Trophoblast cell (in vitro differentiated cells and primary cell): ENCODE results near the gene CPLX1.

Experiments used
- DNase-seq, 2 donors: peaks; one replicate each; pipeline ENCODE4 v3.0.0-alpha.2; 2016
- H2AFZ ChIP-seq: 2 replicates; pipeline ENCODE4 v1.6.1; 2013; ENCODE audit warnings: low read length, moderate library complexity, mild to moderate bottlenecking; ENCODE audit not compliant: insufficient read depth, poor library complexity
- H2AK5ac ChIP-seq: 2 replicates; pipeline ENCODE4 v1.6.1; 2013; ENCODE audit warnings: mild to moderate bottlenecking, low read length
- H2BK120ac ChIP-seq: 2 replicates; pipeline ENCODE4 v1.6.1; 2013; ENCODE audit warnings: low read length, mild to moderate bottlenecking, moderate library complexity; ENCODE audit not compliant: insufficient read depth, poor library complexity
- H2BK12ac ChIP-seq: 2 replicates; pipeline ENCODE4 v1.6.1; 2013; ENCODE audit warnings: mild to moderate bottlenecking, low read length, moderate library complexity
- H2BK5ac ChIP-seq: 2 replicates; pipeline ENCODE4 v1.6.1; 2013; ENCODE audit warnings: low read length, low read depth, moderate library complexity, mild to moderate bottlenecking; ENCODE audit not compliant: poor library complexity
- H3K14ac ChIP-seq: 2 replicates; pipeline ENCODE4 v1.6.1; 2013; ENCODE audit warnings: mild to moderate bottlenecking, low read length
- H3K18ac ChIP-seq: 2 replicates; pipeline ENCODE4 v1.6.1; 2013; ENCODE audit warnings: mild to moderate bottlenecking, low read length
- H3K23ac ChIP-seq: 2 replicates; pipeline ENCODE4 v1.6.1; 2013; ENCODE audit warnings: low read length
- H3K27ac ChIP-seq: 2 replicates; pipeline ENCODE4 v1.5.1; 2013; ENCODE audit warnings: low read depth, mild to moderate bottlenecking, inconsistent platforms, low read length, moderate library complexity
- H3K27me3 ChIP-seq: 2 replicates; pipeline ENCODE4 v1.6.1; 2013; ENCODE audit warnings: inconsistent platforms, mild to moderate bottlenecking, low read length, moderate library complexity; ENCODE audit not compliant: insufficient read depth
- H3K36me3 ChIP-seq, 2 experiments: 1 replicate in 1 of 2; 2 replicates in 1 of 2; pipeline ENCODE4 v1.6.1; 2013; ENCODE audit warnings: low read length in 2 of 2, mild to moderate bottlenecking in 2 of 2, moderate library complexity in 1 of 2; ENCODE audit not compliant: insufficient read depth in 2 of 2, control insufficient read depth in 1 of 2
- H3K4ac ChIP-seq: 2 replicates; pipeline ENCODE4 v1.6.1; 2013; ENCODE audit warnings: low read depth, mild to moderate bottlenecking, low read length, moderate library complexity
- H3K4me1 ChIP-seq, 2 experiments: 1 replicate in 1 of 2; 2 replicates in 1 of 2; pipeline ENCODE4 v1.6.1; 2013; ENCODE audit warnings: low read length in 2 of 2, mild to moderate bottlenecking in 2 of 2, moderate library complexity in 1 of 2; ENCODE audit not compliant: insufficient read depth in 2 of 2, control insufficient read depth in 1 of 2
- H3K4me2 ChIP-seq: 2 replicates; pipeline ENCODE4 v1.6.1; 2013; ENCODE audit warnings: inconsistent platforms, mild to moderate bottlenecking, low read length, moderate library complexity
- H3K4me3 ChIP-seq: 2 replicates; pipeline ENCODE4 v1.5.1; 2013; ENCODE audit warnings: mild to moderate bottlenecking, low read depth, low read length, inconsistent platforms
- H3K79me1 ChIP-seq: one replicate; pipeline ENCODE4 v1.6.1; 2013; ENCODE audit warnings: low read length
- H3K79me2 ChIP-seq: 2 replicates; pipeline ENCODE4 v1.6.1; 2013; ENCODE audit warnings: low read length, mild to moderate bottlenecking; ENCODE audit not compliant: control insufficient read depth, insufficient read depth, poor library complexity
- H3K9ac ChIP-seq: 2 replicates; pipeline ENCODE4 v1.6.1; 2013; ENCODE audit warnings: mild to moderate bottlenecking, low read length
- H3K9me3 ChIP-seq: 2 replicates; pipeline ENCODE4 v1.6.1; 2013; ENCODE audit warnings: low read depth, mild to moderate bottlenecking, control low read depth, inconsistent platforms, low read length; ENCODE audit not compliant: insufficient read depth
- H4K12ac ChIP-seq: 2 replicates; pipeline ENCODE4 v1.6.1; 2013; ENCODE audit warnings: low read depth, mild to moderate bottlenecking, low read length, moderate library complexity
- H4K8ac ChIP-seq: 2 replicates; pipeline ENCODE4 v1.6.1; 2013; ENCODE audit warnings: low read depth, mild to moderate bottlenecking, low read length, moderate library complexity
- H4K91ac ChIP-seq: one replicate; pipeline ENCODE4 v1.6.1; 2013; ENCODE audit warnings: low read depth, mild to moderate bottlenecking, low read length, moderate library complexity
- WGBS: extraction: QIAGEN DNeasy Blood & Tissue Kit; methylation state at CpG from one replicate; pipeline ENCODE4 v1.1.7; 2013; ENCODE audit warnings: missing lambda C conversion rate; ENCODE audit not compliant: insufficient read length, insufficient coverage; ENCODE audit errors: extremely low coverage; 5-methylcytosine and 5-hydroxymethylcytosine counted together

CPLX1 gene

GRCh38 chr4:787561-787981 lies 38.4 kb downstream of the CPLX1 start:
- Histone ChIP-seq H3K14ac (no peak overlapping the region), H2AFZ (no peak overlapping the region), H3K4me1 (peaks cover 13 to 15% of the 10 kb centered on the region in 2 experiments), H2BK120ac (no peak overlapping the region), H3K9ac (no peak overlapping the region), H3K27me3 (peaks cover 29% of the 10 kb centered on the region), H3K4me3 (no peak overlapping the region), H2BK12ac (no peak overlapping the region), H3K79me2 (peaks cover 4% of the 10 kb centered on the region), H3K4ac (no peak overlapping the region), H3K23ac (no peak overlapping the region), H4K91ac (no peak overlapping the region), H4K12ac (no peak overlapping the region), H4K8ac (no peak overlapping the region), H3K9me3 (peaks cover 2% of the 10 kb centered on the region), H3K27ac (no peak overlapping the region), H3K18ac (no peak overlapping the region), H3K36me3 (no peaks in the 10 kb centered on the region), H2AK5ac (no peak overlapping the region), H2BK5ac (no peak overlapping the region), H3K4me2 (no peak overlapping the region), H3K79me1 (peaks cover 8% of the 10 kb centered on the region)
- no CpG with 5 or more reads among the region's 16 CpGs for WGBS
- DNase-seq = no peak

GRCh38 chr4:786861-787300 lies 39.0 kb downstream of the CPLX1 start:
- peaks cover 29% of the 10 kb centered on the region for H3K27me3 ChIP-seq
- no peak for DNase-seq
- no peak overlapping the region for H2BK5ac ChIP-seq
- H3K27ac ChIP-seq = no peak overlapping the region
- no peak overlapping the region for H3K23ac ChIP-seq
- no peak overlapping the region for H2BK120ac ChIP-seq
- H3K79me1 ChIP-seq = peaks cover 13% of the 10 kb centered on the region
- H4K8ac ChIP-seq = no peak overlapping the region
- H3K9ac ChIP-seq = no peak overlapping the region
- no peak overlapping the region for H3K4me2 ChIP-seq
- H3K14ac ChIP-seq = no peak overlapping the region
- H3K9me3 ChIP-seq = peaks cover 2% of the 10 kb centered on the region
- H4K12ac ChIP-seq = no peak overlapping the region
- H3K4me3 ChIP-seq = no peak overlapping the region
- WGBS = no CpG with 5 or more reads among the region's 16 CpGs
- H2AK5ac ChIP-seq = no peak overlapping the region
- H2AFZ ChIP-seq = no peak overlapping the region
- peaks cover 13 to 15% of the 10 kb centered on the region in 2 experiments for H3K4me1 ChIP-seq
- no peaks in the 10 kb centered on the region for H3K36me3 ChIP-seq
- H2BK12ac ChIP-seq = no peak overlapping the region
- H3K4ac ChIP-seq = no peak overlapping the region
- no peak overlapping the region for H4K91ac ChIP-seq
- peaks cover 6% of the 10 kb centered on the region for H3K79me2 ChIP-seq
- no peak overlapping the region for H3K18ac ChIP-seq

- H3K4me2 ChIP-seq = no peak overlapping the region
- H3K27me3 ChIP-seq = peaks cover 29% of the 10 kb centered on the region
- H4K12ac ChIP-seq = no peak overlapping the region
- H3K9me3 ChIP-seq = peaks cover 2% of the 10 kb centered on the region
- no peak overlapping the region for H4K8ac ChIP-seq
- no peak overlapping the region for H2BK12ac ChIP-seq
- no peak overlapping the region for H2AFZ ChIP-seq
- no peak for DNase-seq
- no peak overlapping the region for H3K9ac ChIP-seq
- H2BK5ac ChIP-seq = no peak overlapping the region
- no peak overlapping the region for H3K14ac ChIP-seq
- no peak overlapping the region for H3K18ac ChIP-seq
- peaks cover 13 to 15% of the 10 kb centered on the region in 2 experiments for H3K4me1 ChIP-seq
- H3K36me3 ChIP-seq = no peaks in the 10 kb centered on the region
- H4K91ac ChIP-seq = no peak overlapping the region
- no peak overlapping the region for H2AK5ac ChIP-seq
- no peak overlapping the region for H3K23ac ChIP-seq
- peaks cover 17% of the 10 kb centered on the region for H3K79me1 ChIP-seq
- no peak overlapping the region for H3K27ac ChIP-seq
- peaks cover 10% of the 10 kb centered on the region for H3K79me2 ChIP-seq
- H2BK120ac ChIP-seq = no peak overlapping the region
- H3K4ac ChIP-seq = no peak overlapping the region
- WGBS = no CpG with 5 or more reads among the region's 72 CpGs
- no peak overlapping the region for H3K4me3 ChIP-seq
Measured at GRCh38 chr4:786074-786741, 39.7 kb downstream of the CPLX1 start.

GRCh38 chr4:785332-786073 lies 40.4 kb downstream of the CPLX1 start:
- no peak overlapping the region for H4K12ac ChIP-seq
- peaks cover 23% of the 10 kb centered on the region for H3K79me1 ChIP-seq
- no peak overlapping the region for H3K4me3 ChIP-seq
- H3K14ac ChIP-seq = no peak overlapping the region
- H2BK5ac ChIP-seq = no peak overlapping the region
- no peak overlapping the region for H3K4ac ChIP-seq
- no CpG with 5 or more reads among the region's 57 CpGs for WGBS
- H2BK12ac ChIP-seq = no peak overlapping the region
- no peak overlapping the region for H3K9ac ChIP-seq
- peaks cover 29% of the 10 kb centered on the region for H3K27me3 ChIP-seq
- no peak overlapping the region for H4K91ac ChIP-seq
- no peak overlapping the region for H3K23ac ChIP-seq
- peaks cover 2% of the 10 kb centered on the region for H3K9me3 ChIP-seq
- peak overlapping the region; percentile 2 for H3K4me2 ChIP-seq
- H4K8ac ChIP-seq = no peak overlapping the region
- H3K36me3 ChIP-seq = no peaks in the 10 kb centered on the region
- peaks cover 16 to 17% of the 10 kb centered on the region in 2 experiments for H3K4me1 ChIP-seq
- H3K79me2 ChIP-seq = peaks cover 17% of the 10 kb centered on the region
- no peak overlapping the region for H2AFZ ChIP-seq
- H3K27ac ChIP-seq = no peak overlapping the region
- no peak for DNase-seq
- H2BK120ac ChIP-seq = no peak overlapping the region
- no peak overlapping the region for H2AK5ac ChIP-seq
- H3K18ac ChIP-seq = no peak overlapping the region
